Activated naive CD8-positive, alpha-beta T cell (primary cell): ENCODE measurements around the gene ZNF433.

Experiments used
- H3K27ac Mint-ChIP-seq: one replicate; pipeline ENCODE4 v1.8.0; 2021; ENCODE audit warnings: mixed read lengths
- H3K27me3 Mint-ChIP-seq: one replicate; pipeline ENCODE4 v1.8.0; 2021; ENCODE audit warnings: mixed read lengths
- H3K36me3 Mint-ChIP-seq: one replicate; pipeline ENCODE4 v1.8.0; 2021; ENCODE audit warnings: mixed read lengths
- H3K4me1 Mint-ChIP-seq: one replicate; pipeline ENCODE4 v1.8.0; 2021; ENCODE audit warnings: low read depth, mixed read lengths
- H3K4me3 Mint-ChIP-seq: one replicate; pipeline ENCODE4 v1.8.0; 2021; ENCODE audit warnings: mild to moderate bottlenecking, mixed read lengths
- H3K9me3 Mint-ChIP-seq: one replicate; pipeline ENCODE4 v1.8.0; 2021; ENCODE audit warnings: low read depth, mixed read lengths

Gene ZNF433

GRCh38 chr19:11971041-11971440, 64.4 kb downstream of the ZNF433 start:
- H3K27me3 Mint-ChIP-seq, result no peaks in the 10 kb centered on the region
- H3K36me3 Mint-ChIP-seq, result peaks cover 12% of the 10 kb centered on the region
- H3K27ac Mint-ChIP-seq, result no peak overlapping the region
- peaks cover 7% of the 10 kb centered on the region for H3K4me1 Mint-ChIP-seq
- no peak overlapping the region for H3K4me3 Mint-ChIP-seq
- no peaks in the 10 kb centered on the region for H3K9me3 Mint-ChIP-seq

- no peaks in the 10 kb centered on the region for H3K27me3 Mint-ChIP-seq
- H3K9me3 Mint-ChIP-seq, result no peaks in the 10 kb centered on the region
- H3K4me1 Mint-ChIP-seq, result peaks cover 14% of the 10 kb centered on the region
- H3K4me3 Mint-ChIP-seq, result no peak overlapping the region
- H3K36me3 Mint-ChIP-seq, result peaks cover 8% of the 10 kb centered on the region
- no peak overlapping the region for H3K27ac Mint-ChIP-seq
Measured at GRCh38 chr19:11970174-11970573, 65.3 kb downstream of the ZNF433 start.

- Mint-ChIP-seq H3K27me3 (no peaks in the 10 kb centered on the region), H3K27ac (peak within 1 kb of the TSS; percentile 86), H3K36me3 (no peaks in the 10 kb centered on the region), H3K4me1 (peaks cover 27% of the 10 kb centered on the region), H3K9me3 (no peaks in the 10 kb centered on the region), H3K4me3 (peak within 1 kb of the TSS; percentile 91)
Measured at GRCh38 chr19:11964858-11965645, 70.4 kb downstream of the ZNF433 start, which contains the start of gene ZNF763. ZNF763 (plus strand) TSS chr19:11965040; CDS start chr19:11965209, 169 bp downstream.
